ENCODE data around the gene NUP214. TPM values are rescaled to one million over a fixed set of nuclear protein-coding genes. Genes with fewer than 3 reads are reported as not detected.

The NUP214 gene
- polyA plus RNA-seq, 1 of the 3 experiments (the other 2 are of a cell fraction) = 8.0 TPM

GRCh38 chr9:131233556-131233955 lies 108.2 kb downstream of the NUP214 start:
- Histone ChIP-seq H3F3A (replicated peaks; ENCODE audit: insufficient read depth) (no peaks in the 10 kb centered on the region), H3K4me2 (no peak overlapping the region), H3K27me3 (ENCODE audit: insufficient read depth) (no peaks in the 10 kb centered on the region), H3K4me3 (ENCODE audit: low read depth in 2 of 2, low read length in 1 of 2) (no peak overlapping the region), H3K4me1 (ENCODE audit: control insufficient read depth in 1 of 2, insufficient read depth in 2 of 2, low read depth in 1 of 2, low read length in 1 of 2) (peaks cover 0 to 35% of the 10 kb centered on the region in 2 experiments; a peak in 1 of 4 replicates), H3K27ac (ENCODE audit: low read depth in 2 of 2, low read length in 1 of 2) (no peak overlapping the region), H3K9me3 (no peaks in the 10 kb centered on the region), H4K20me1 (ENCODE audit: insufficient read depth) (no peaks in the 10 kb centered on the region), H3K9ac (no peak overlapping the region), H3K79me2 (ENCODE audit: insufficient read depth) (no peaks in the 10 kb centered on the region), H2AFZ (ENCODE audit: low read depth) (no peak overlapping the region), H3K9me2 (no peaks in the 10 kb centered on the region), H3K36me3 (replicated peaks in 1 of 2; ENCODE audit: control insufficient read depth in 1 of 2, insufficient read depth in 2 of 2, low read length in 1 of 2) (peaks cover 9 to 54% of the 10 kb centered on the region in 2 experiments)
- WGBS (ENCODE audit: low lambda C conversion rate) = 98% methylated on average over 11 of the region's 11 CpGs
- ChIA-PET CTCF (interaction anchor here (1.0 kb wide), 1 partner anchor 85 kb away, joined by 3 read pairs; no protein-coding TSS in a partner anchor), POLR2A (no interaction called here)
- DNase-seq = no peak
- TF ChIP-seq REST (IDR thresholded peaks at IDR 0.05; ENCODE audit: low read depth, low read length) (no peak), JUND (IDR thresholded peaks at IDR 0.05) (no peak), PBX3 (IDR thresholded peaks at IDR 0.05) (no peak), TAF1 (IDR thresholded peaks at IDR 0.05; ENCODE audit: borderline replicate concordance, low read depth, low read length) (no peak), FOXJ3 (CRISPR knock-in tag; IDR thresholded peaks at IDR 0.05) (no peak), TCF12 (IDR thresholded peaks at IDR 0.05) (no peak), YY1 (IDR thresholded peaks at IDR 0.05; ENCODE audit: low read depth) (no peak), RCOR1 (IDR thresholded peaks at IDR 0.05; ENCODE audit: low read length) (no peak), POLR2AphosphoS5 (IDR thresholded peaks at IDR 0.05; ENCODE audit: low read depth, low read length) (no peak), MAX (IDR thresholded peaks at IDR 0.05; ENCODE audit: low read depth) (no peak), RAD21 (IDR thresholded peaks at IDR 0.05; ENCODE audit: low read length) (no peak), RFX5 (IDR thresholded peaks at IDR 0.05; ENCODE audit: low read length) (no peak)

GRCh38 chr9:131233995-131234394 lies 108.6 kb downstream of the NUP214 start:
- no peak overlapping the region for H3K27ac ChIP-seq (ENCODE audit: low read depth in 2 of 2, low read length in 1 of 2)
- H2AFZ ChIP-seq (ENCODE audit: low read depth) = no peak overlapping the region
- ChIA-PET POLR2A (no interaction called here), CTCF (interaction anchor here (0.7 to 2.9 kb wide), 3 partner anchors 8 to 102 kb away, joined by 3 to 18 read pairs (median 3); no protein-coding TSS in a partner anchor)
- WGBS (ENCODE audit: low lambda C conversion rate) = 91% methylated on average over 9 of the region's 9 CpGs
- H3K9me2 ChIP-seq = no peaks in the 10 kb centered on the region
- no peak overlapping the region for H3K4me2 ChIP-seq
- no peak for DNase-seq
- peaks cover 0 to 40% of the 10 kb centered on the region in 2 experiments; a peak in 1 of 4 replicates for H3K4me1 ChIP-seq (ENCODE audit: control insufficient read depth in 1 of 2, insufficient read depth in 2 of 2, low read depth in 1 of 2, low read length in 1 of 2)
- no peak for TF ChIP-seq GATA2 (CRISPR knock-in tag; IDR thresholded peaks at IDR 0.05)
- no peak for TF ChIP-seq IRF3 (IDR thresholded peaks at IDR 0.05; ENCODE audit: low read depth, low read length)
- no peak for TF ChIP-seq CHD2 (IDR thresholded peaks at IDR 0.05; ENCODE audit: low read length, partially characterized antibody)
- TF ChIP-seq USF2 (IDR thresholded peaks at IDR 0.05; ENCODE audit: borderline replicate concordance, low read depth, low read length) = no peak
- TF ChIP-seq TAF1 (IDR thresholded peaks at IDR 0.05; ENCODE audit: borderline replicate concordance, low read depth, low read length) = no peak
- TF ChIP-seq MEF2A (IDR thresholded peaks at IDR 0.05; ENCODE audit: borderline replicate concordance, low read depth) = no peak
- no peak for TF ChIP-seq GABPA (IDR thresholded peaks at IDR 0.05; ENCODE audit: low read depth)
- no peak for TF ChIP-seq FOSL2 (IDR thresholded peaks at IDR 0.05; ENCODE audit: borderline replicate concordance, low read depth)
- TF ChIP-seq RAD21 (IDR thresholded peaks at IDR 0.05; ENCODE audit: low read length) = no peak
- no peak for TF ChIP-seq ZBTB33 (IDR thresholded peaks at IDR 0.05; ENCODE audit: borderline replicate concordance, low read depth)
- no peak for TF ChIP-seq TCF12 (IDR thresholded peaks at IDR 0.05)
- no peak overlapping the region for H3K4me3 ChIP-seq (ENCODE audit: low read depth in 2 of 2, low read length in 1 of 2)
- peaks cover 9 to 51% of the 10 kb centered on the region in 2 experiments for H3K36me3 ChIP-seq (replicated peaks in 1 of 2; ENCODE audit: control insufficient read depth in 1 of 2, insufficient read depth in 2 of 2, low read length in 1 of 2)
- H3K79me2 ChIP-seq (ENCODE audit: insufficient read depth) = no peaks in the 10 kb centered on the region
- no peaks in the 10 kb centered on the region for H4K20me1 ChIP-seq (ENCODE audit: insufficient read depth)
- H3K9ac ChIP-seq = no peak overlapping the region
- H3K9me3 ChIP-seq = no peaks in the 10 kb centered on the region
- H3F3A ChIP-seq (replicated peaks; ENCODE audit: insufficient read depth) = no peaks in the 10 kb centered on the region
- H3K27me3 ChIP-seq (ENCODE audit: insufficient read depth) = no peaks in the 10 kb centered on the region

All from SK-N-SH (cell line).